Iris pigment epithelial cell (primary cell): ENCODE data around the gene FOXN3.
"Not testable (repeated sequence)": the region's sequence is repeated elsewhere in the genome, so short reads cannot be mapped to it uniquely, and the experiment has no call there.

Source experiments
- DNase-seq: peaks from one replicate; pipeline ENCODE4 v3.0.0-alpha.2; 2011; ENCODE audit warnings: low read depth

The FOXN3 gene

GRCh38 chr14:89277203-89277602, 139.8 kb downstream of the FOXN3 start:
- DNase-seq: no peak

GRCh38 chr14:89276424-89276975, 140.5 kb downstream of the FOXN3 start:
- DNase-seq: peak; percentile 90

DNA sequence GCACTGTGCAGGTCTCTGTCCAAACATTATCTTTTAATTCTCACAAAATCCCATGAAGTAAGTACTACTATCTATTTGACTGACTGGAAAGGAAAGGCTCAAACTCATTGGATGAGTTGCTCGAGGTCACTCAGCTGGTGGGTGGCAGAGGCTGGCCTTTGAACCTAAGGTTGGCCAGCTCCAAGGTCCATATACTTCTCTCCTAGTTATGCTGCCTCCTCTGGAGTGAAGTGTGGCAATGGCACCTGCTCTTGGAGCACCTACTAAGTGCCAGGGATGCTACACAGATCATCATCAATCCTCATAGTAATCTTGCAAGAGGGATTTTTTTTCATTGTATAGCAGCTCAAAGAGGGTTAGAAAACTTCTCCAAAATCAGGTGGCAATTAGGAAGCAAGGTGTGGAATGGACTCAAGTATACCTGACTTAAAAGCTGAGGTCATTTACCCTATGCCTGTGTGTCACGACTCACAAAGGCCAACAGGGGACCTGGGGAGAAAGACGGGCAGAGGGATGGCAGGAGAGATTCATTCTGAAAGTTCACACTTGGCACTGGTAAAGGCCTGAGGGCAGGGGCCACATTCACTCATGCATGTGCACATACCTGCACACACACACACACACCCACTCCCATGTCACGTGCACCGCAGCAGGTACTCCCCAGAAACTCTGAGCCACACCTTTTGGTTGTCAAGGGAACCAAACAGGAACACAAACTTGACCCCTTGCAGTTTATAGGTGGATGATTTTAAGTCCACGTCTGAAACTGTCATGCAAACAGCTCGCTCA, 146.4 kb downstream of the FOXN3 start:
- DNase-seq: no peak

DNA sequence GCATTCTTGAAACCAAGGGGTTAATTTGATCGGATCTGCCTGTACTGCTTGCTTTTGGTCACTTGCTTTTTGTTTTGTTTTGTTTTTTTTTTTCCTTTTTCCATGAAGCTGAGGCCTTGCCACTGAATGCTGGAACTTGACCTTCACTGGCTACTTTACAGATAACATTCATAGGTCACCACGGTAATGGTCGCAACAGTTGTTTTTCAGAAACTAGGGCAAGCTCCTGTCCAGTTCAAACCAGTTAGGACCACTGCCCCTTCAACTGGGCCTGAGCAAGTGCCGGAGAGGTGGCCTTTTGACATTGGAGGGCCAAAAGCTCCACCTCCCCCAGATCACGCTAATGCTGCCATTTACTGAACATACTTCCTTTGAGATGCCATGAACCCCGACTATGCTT, 147.6 kb downstream of the FOXN3 start:
- DNase-seq: no peak

DNA sequence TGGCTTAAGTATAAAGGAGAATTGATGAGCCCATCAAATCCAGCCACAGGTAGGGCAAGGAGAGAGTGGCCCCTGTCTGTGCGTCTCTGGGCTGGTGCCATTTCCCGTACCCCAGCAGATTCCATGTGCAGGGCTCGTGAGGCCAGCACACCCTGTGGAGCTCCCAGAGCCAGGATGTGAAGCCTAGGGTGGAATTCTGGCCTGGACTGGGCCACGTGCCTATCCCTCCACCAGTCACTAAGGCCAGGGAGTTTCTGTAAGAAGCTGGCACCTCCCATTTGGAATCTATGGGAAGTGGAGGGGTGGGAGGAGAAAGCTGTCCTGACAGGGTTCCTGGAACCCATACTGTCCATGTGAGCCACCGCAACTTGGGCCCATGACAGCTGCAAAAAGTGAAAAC, 148.5 kb downstream of the FOXN3 start:
- no peak for DNase-seq

- no peak for DNase-seq
Observed at GRCh38 chr14:89267656-89268055, 149.4 kb downstream of the FOXN3 start.

GRCh38 chr14:89267163-89267562, 149.9 kb downstream of the FOXN3 start:
- DNase-seq: no peak

- DNase-seq: peak; percentile 30
Observed at GRCh38 chr14:89266754-89267153, 150.3 kb downstream of the FOXN3 start.

DNA sequence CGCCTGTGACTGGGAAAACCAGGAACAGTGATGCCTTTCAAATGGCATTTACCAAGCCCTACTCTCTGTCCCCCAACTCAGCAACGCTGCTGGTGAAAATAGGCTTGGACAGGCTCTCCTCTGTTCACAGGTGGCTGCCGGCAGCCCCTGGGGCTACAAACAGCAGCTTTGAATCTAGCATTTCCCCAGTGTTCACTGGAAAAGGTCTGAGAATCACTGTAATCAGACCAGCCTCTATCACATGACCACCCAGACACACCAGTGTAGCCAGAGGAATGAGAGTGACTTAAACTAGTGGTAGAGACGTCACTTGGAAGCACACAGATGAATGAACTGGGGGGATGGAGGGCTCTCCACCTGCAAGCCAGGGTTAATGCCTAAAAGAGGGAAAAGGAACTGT, 151.8 kb downstream of the FOXN3 start:
- DNase-seq: no peak

- no peak for DNase-seq
Observed at GRCh38 chr14:89264196-89264800, 152.7 kb downstream of the FOXN3 start.

GRCh38 chr14:89262041-89262440, 155.0 kb downstream of the FOXN3 start:
- no peak for DNase-seq

GRCh38 chr14:89260898-89261297, 156.1 kb downstream of the FOXN3 start:
- DNase-seq: no peak

DNA sequence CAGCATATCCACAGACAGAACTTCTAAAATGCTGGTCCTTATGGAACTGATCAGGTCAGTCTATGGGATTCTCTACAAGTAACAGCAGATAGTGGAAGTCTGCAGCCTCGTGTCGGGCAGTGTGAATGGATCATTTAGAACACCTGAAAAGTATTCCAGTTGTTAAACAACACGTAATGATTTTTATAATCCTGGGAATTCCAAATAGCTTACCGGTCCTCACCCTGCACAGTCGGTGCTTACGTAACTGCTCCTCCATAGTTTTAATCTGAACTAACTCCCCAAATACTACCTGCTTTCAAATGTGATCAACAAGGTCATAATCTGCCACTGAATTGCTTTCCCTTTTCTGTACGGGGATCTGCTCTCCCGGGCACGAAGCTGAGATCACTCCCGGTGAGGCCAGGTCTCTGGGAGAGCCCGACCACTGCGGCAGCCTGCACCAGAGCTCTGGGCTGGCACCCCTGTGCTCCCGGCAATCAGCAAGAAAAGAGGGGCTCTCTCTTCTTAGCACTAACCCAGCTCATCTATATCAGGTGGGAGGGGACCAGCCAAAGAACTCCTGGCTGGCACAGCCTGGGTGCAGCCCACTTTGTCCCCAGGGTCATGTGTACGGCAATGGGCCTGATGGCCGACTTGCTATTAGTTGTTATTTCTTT, 157.0 kb downstream of the FOXN3 start:
- no peak for DNase-seq

GRCh38 chr14:89258728-89259273, 158.2 kb downstream of the FOXN3 start:
- no peak for DNase-seq

DNA sequence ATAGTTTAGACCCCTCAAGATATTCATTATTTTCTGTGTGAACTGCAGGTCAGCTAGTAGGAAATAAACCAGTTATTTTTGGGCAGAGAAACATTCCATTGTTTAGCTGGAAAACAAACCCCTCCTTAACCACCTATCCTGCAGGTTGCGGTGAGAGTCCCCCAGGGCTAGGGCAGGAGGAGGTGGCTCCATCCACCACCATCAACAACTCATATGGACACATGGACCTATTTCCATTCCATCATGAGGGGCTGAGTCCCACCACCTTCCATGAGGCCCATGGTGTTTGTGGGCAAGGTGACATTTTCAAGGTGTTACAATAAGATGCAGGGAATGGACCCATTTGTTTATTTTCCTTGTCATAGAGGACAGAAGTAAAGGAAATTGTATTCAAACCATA, 160.1 kb downstream of the FOXN3 start:
- DNase-seq: no peak

DNA sequence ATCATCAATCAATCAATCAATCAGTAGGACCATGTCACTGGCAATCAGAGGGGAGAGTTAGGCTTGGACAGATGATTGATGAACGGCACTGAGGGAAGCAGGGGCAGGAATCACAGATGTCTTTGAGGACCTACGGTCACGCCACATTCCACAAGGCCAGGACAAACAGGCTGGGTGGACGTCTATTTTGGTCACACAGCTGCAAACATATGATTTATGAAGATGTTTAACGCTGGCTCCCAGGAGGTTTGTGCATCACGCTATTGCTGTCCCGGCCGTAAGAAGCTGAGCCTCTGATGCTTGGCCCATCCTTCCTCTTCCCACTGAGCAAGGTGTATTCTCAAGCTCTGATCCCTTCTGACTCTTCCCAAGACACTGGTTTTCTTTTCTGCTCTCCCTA, 160.8 kb downstream of the FOXN3 start:
- DNase-seq: no peak

- DNase-seq: no peak
Observed at GRCh38 chr14:89255852-89256251, 161.2 kb downstream of the FOXN3 start.

DNA sequence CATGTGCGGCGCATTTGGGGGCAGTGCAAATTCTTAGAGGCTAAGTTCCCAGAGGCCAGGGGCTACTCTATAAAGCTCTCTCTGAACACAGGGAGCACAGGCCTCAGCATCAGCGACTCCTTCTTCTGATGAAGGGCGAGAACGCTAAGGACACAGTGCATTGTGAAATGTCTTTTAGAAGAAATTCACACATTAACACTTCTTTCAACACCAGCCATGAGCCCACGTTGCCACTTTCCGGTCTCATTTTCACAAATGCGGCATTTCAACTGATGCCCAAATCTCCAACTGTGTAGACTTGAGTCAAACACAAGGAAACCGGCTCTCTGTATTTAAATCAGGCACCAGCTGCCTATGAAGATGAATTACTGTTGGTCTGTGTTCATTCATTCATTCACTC, 162.0 kb downstream of the FOXN3 start:
- no peak for DNase-seq

- no peak for DNase-seq
Observed at GRCh38 chr14:89254166-89254909, 162.7 kb downstream of the FOXN3 start.

DNA sequence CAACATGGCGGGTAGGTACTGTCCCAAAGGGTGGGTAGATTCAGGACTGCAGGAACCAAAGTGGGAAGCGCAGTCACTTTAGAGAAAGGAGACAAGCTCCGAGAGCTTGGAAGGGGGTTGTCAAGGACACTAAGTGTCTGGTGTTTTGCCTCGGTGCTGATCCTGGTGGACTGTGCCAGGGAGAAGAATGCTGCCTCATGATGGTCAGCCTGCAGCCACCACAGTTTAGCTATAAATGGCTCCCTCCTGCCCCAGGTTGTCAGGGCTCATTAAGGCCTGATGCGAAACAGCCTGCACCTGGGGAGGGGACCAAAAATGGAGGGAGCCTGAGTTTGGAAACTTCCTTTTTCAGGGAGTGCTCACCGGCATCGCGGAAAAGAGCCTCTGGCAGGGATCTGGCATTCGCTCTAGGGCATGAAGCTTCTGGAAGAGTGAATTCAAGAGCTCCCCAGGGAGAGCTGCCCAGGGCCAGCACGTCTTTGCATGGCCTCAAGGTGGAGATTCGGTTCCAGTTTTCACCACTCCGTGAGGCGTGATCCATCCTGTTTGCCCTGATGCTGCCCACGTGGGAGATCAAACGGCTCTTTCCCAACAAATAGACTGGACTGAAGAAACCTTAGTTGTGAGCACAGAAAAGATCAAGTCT, 164.0 kb downstream of the FOXN3 start:
- DNase-seq: no peak

DNA sequence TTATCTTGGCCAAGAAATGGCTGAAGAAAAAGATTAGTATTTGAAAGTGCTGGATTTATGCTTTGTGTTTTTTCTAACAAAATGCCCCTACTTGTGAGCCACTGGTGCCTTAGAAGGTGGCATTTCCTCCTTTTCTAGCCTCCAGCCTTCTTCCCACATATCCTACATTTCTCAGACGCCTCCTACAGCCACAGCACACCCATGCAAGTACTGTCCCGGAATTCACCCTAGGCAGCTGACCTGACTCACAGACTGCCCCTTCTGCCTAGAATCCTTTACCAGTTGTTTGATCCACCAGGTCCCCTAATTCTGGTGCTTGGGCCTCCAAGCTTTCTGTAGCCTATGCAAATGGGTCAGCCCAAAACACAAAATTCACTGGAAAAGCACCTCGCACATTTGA, 166.0 kb downstream of the FOXN3 start:
- DNase-seq: peak; percentile 47

GRCh38 chr14:89250655-89250975, 166.4 kb downstream of the FOXN3 start:
- not testable (repeated sequence) for DNase-seq
